GM19043 (cell line): ENCODE data around the gene CACNA2D4.

ENCODE experiments used
- ATAC-seq: cut with Tn5 transposase; IDR thresholded peaks from one replicate; pipeline ENCODE4 v1.9.1; 2021; ENCODE audit warnings: low read depth; ENCODE audit not compliant: unreplicated experiment

The CACNA2D4 gene

GRCh38 chr12:1794440-1795090, 123.9 kb downstream of the CACNA2D4 start:
- no peak for ATAC-seq

GRCh38 chr12:1793426-1794210, 124.8 kb downstream of the CACNA2D4 start:
- ATAC-seq: no peak

- ATAC-seq: no peak
Observed at GRCh38 chr12:1792406-1792805, 126.0 kb downstream of the CACNA2D4 start.

GRCh38 chr12:1791104-1791841, 127.2 kb downstream of the CACNA2D4 start:
- ATAC-seq: no peak

- no peak for ATAC-seq
Observed at GRCh38 chr12:1790444-1790843, 128.0 kb downstream of the CACNA2D4 start.

GRCh38 chr12:1787714-1788113, 130.7 kb downstream of the CACNA2D4 start:
- ATAC-seq: no peak

GRCh38 chr12:1782215-1782614, 136.2 kb downstream of the CACNA2D4 start:
- no peak for ATAC-seq

GRCh38 chr12:1781772-1782171, 136.7 kb downstream of the CACNA2D4 start:
- no peak for ATAC-seq

GRCh38 chr12:1779783-1780182, 138.7 kb downstream of the CACNA2D4 start:
- ATAC-seq: no peak

- no peak for ATAC-seq
Observed at GRCh38 chr12:1778911-1779310, 139.5 kb downstream of the CACNA2D4 start.

GRCh38 chr12:1777798-1778197, 140.7 kb downstream of the CACNA2D4 start:
- no peak for ATAC-seq

- no peak for ATAC-seq
Observed at GRCh38 chr12:1776170-1776921, 142.1 kb downstream of the CACNA2D4 start.

GRCh38 chr12:1773937-1774655, 144.4 kb downstream of the CACNA2D4 start:
- ATAC-seq: no peak

GRCh38 chr12:1769809-1770494, 148.5 kb downstream of the CACNA2D4 start:
- no peak for ATAC-seq

- no peak for ATAC-seq
Observed at GRCh38 chr12:1768615-1769014, 149.8 kb downstream of the CACNA2D4 start.

GRCh38 chr12:1767407-1768090, 150.9 kb downstream of the CACNA2D4 start:
- ATAC-seq: no peak

- no peak for ATAC-seq
Observed at GRCh38 chr12:1766110-1766509, 152.3 kb downstream of the CACNA2D4 start.

- ATAC-seq: no peak
Observed at GRCh38 chr12:1763153-1763552, 155.3 kb downstream of the CACNA2D4 start.

- no peak for ATAC-seq
Observed at GRCh38 chr12:1761857-1762256, 156.6 kb downstream of the CACNA2D4 start.
